ENCODE data around the gene LEMD1. TPM values are rescaled to one million over a fixed set of nuclear protein-coding genes. Genes with fewer than 3 reads are reported as not detected.

The LEMD1 gene
- total RNA-seq, 2 experiments from 2014 or later = not detected

DNA sequence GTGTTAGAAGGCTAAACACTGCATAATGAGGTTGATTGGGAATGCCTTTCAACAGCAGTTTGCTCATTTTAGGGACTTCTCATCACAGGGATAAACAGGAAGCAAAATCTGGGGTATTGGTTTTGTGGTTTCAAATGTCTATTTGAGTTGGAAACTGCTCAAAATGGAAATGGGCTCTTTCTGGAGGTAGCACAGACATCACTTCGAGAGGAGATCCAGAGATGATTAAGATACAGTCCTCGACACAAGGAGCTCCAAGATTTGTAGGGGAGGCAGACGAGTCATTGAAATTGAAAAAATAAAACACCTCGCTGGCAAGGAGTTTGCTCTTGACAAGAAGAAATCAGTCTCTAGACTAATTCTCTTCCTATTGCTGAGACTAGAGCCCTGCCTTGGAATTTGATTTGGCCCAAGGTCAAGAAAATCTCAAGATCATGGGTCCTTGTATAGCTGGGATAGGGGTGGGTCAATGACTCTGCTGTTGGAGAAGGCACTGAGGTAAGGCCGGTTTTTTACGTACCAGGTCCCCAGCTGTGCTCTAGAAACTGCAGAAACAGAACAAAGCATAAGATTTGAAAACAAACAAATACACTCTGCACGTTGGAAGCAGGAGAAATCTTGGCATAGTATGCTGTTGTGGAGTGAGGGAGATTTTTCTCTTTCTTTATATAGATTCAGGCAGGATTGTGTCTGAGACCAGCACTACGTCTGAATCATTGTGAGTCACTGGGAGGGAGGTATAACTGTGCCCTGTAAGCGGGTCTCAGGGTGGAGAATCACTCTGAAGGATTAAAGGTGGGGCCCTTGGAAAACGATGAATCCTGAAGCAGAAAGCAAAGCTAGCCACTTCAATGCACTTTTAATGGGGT lies 47.4 kb downstream of the LEMD1 start:
- no peak for DNase-seq
- CTCF ChIA-PET = no interaction called here
- H3K36me3 ChIP-seq (ENCODE audit: insufficient read depth, low read length) = no peaks in the 10 kb centered on the region

DNA sequence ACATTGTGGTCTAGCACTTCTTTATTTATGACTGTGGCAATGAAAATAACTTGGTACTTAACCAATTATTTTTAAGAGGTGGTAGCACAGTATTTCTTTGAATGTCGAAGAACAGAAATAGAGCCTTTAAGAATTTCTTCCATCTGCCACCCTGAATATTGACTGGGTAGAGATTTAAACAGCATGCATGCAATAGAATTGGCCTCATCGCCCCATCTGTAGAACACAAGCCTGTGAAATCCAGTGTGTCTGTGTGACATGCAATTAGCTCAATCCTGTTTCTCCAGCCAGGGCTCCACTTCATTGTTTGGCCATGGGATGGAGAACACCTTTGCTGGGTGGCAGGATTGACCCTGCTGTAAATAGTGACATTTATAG lies 48.1 kb downstream of the LEMD1 start:
- Mint-ChIP-seq H3K4me3 (no peak overlapping the region), H3K27ac (no peak overlapping the region)

More for the DNA sequence above, 47.4 kb downstream of the LEMD1 start:
- POLR2A ChIA-PET = no interaction called here
- Mint-ChIP-seq H3K4me1 (ENCODE audit: low read depth) (peaks cover 21% of the 10 kb centered on the region), H3K4me3 (no peak overlapping the region), H3K9me3 (no peaks in the 10 kb centered on the region), H3K27me3 (peaks cover 34% of the 10 kb centered on the region), H3K36me3 (ENCODE audit: low read depth) (no peaks in the 10 kb centered on the region), H3K27ac (no peak overlapping the region)
- no peak for ATAC-seq (ENCODE audit: poor library complexity)
- H3K27ac ChIP-seq (ENCODE audit: low read depth in 1 of 2, low read length in 2 of 2) = no peak overlapping the region
- H3K27me3 ChIP-seq (ENCODE audit: control insufficient read depth in 1 of 2, insufficient read depth in 2 of 2, low read length in 2 of 2) = peaks cover 0 to 15% of the 10 kb centered on the region in 2 experiments
- intact Hi-C loops (cut with DNase I, micrococcal nuclease) = no loop called here
- H3K4me1 ChIP-seq (ENCODE audit: insufficient read depth, low read length) = peaks cover 15% of the 10 kb centered on the region
- no peak overlapping the region for H3K4me3 ChIP-seq (ENCODE audit: low read length)
- TF ChIP-seq, protein P1, sequence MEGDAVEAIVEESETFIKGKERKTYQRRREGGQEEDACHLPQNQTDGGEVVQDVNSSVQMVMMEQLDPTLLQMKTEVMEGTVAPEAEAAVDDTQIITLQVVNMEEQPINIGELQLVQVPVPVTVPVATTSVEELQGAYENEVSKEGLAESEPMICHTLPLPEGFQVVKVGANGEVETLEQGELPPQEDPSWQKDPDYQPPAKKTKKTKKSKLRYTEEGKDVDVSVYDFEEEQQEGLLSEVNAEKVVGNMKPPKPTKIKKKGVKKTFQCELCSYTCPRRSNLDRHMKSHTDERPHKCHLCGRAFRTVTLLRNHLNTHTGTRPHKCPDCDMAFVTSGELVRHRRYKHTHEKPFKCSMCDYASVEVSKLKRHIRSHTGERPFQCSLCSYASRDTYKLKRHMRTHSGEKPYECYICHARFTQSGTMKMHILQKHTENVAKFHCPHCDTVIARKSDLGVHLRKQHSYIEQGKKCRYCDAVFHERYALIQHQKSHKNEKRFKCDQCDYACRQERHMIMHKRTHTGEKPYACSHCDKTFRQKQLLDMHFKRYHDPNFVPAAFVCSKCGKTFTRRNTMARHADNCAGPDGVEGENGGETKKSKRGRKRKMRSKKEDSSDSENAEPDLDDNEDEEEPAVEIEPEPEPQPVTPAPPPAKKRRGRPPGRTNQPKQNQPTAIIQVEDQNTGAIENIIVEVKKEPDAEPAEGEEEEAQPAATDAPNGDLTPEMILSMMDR (IDR thresholded peaks at IDR 0.05) = no peak
- H3K9me3 ChIP-seq (ENCODE audit: control insufficient read depth in 1 of 2, insufficient read depth in 1 of 2, low read length in 2 of 2) = no peaks in the 10 kb centered on the region

GRCh38 chr1:205373022-205373797 lies 48.6 kb downstream of the LEMD1 start:
- peaks cover 30% of the 10 kb centered on the region for H3K27me3 Mint-ChIP-seq

More for the DNA sequence above, 48.1 kb downstream of the LEMD1 start:
- ATAC-seq (ENCODE audit: poor library complexity) (no peak), DNase-seq (no peak)
- Mint-ChIP-seq H3K4me1 (ENCODE audit: low read depth) (peaks cover 21% of the 10 kb centered on the region), H3K9me3 (no peaks in the 10 kb centered on the region), H3K36me3 (ENCODE audit: low read depth) (no peaks in the 10 kb centered on the region), H3K27me3 (peaks cover 30% of the 10 kb centered on the region)
- no peak overlapping the region for H3K4me3 ChIP-seq (ENCODE audit: low read length)
- no peaks in the 10 kb centered on the region for H3K9me3 ChIP-seq (ENCODE audit: control insufficient read depth in 1 of 2, insufficient read depth in 1 of 2, low read length in 2 of 2)
- ChIA-PET POLR2A (no interaction called here), CTCF (no interaction called here)
- intact Hi-C loops (cut with DNase I, micrococcal nuclease) = no loop called here
- H3K27ac ChIP-seq (ENCODE audit: low read depth in 1 of 2, low read length in 2 of 2) = no peak overlapping the region
- H3K36me3 ChIP-seq (ENCODE audit: insufficient read depth, low read length) = no peaks in the 10 kb centered on the region
- H3K4me1 ChIP-seq (ENCODE audit: insufficient read depth, low read length) = peaks cover 15% of the 10 kb centered on the region
- TF ChIP-seq, protein P1 (IDR thresholded peaks at IDR 0.05) = no peak
- peaks cover 0 to 11% of the 10 kb centered on the region in 2 experiments for H3K27me3 ChIP-seq (ENCODE audit: control insufficient read depth in 1 of 2, insufficient read depth in 2 of 2, low read length in 2 of 2)

More at GRCh38 chr1:205373022-205373797, 48.6 kb downstream of the LEMD1 start:
- DNase-seq (no peak), ATAC-seq (ENCODE audit: poor library complexity) (no peak)
- H3K4me1 Mint-ChIP-seq (ENCODE audit: low read depth) = peaks cover 21% of the 10 kb centered on the region
- H3K9me3 ChIP-seq (ENCODE audit: control insufficient read depth in 1 of 2, insufficient read depth in 1 of 2, low read length in 2 of 2) = no peaks in the 10 kb centered on the region
- no peaks in the 10 kb centered on the region for H3K9me3 Mint-ChIP-seq
- H3K27me3 ChIP-seq (ENCODE audit: control insufficient read depth in 1 of 2, insufficient read depth in 2 of 2, low read length in 2 of 2) = peaks cover 0 to 11% of the 10 kb centered on the region in 2 experiments
- ChIA-PET POLR2A (no interaction called here), CTCF (interaction anchor here (0.6 kb wide), 2 partner anchors 105 to 696 kb away, joined by 3 to 5 read pairs; no protein-coding TSS in a partner anchor)
- H3K4me1 ChIP-seq (ENCODE audit: insufficient read depth, low read length) = peaks cover 15% of the 10 kb centered on the region
- H3K36me3 ChIP-seq (ENCODE audit: insufficient read depth, low read length) = no peaks in the 10 kb centered on the region
- H3K27ac Mint-ChIP-seq = no peak overlapping the region
- no peak overlapping the region for H3K27ac ChIP-seq (ENCODE audit: low read depth in 1 of 2, low read length in 2 of 2)
- TF ChIP-seq, protein P1 (IDR thresholded peaks at IDR 0.05) = no peak
- H3K4me3 Mint-ChIP-seq = no peak overlapping the region
- H3K4me3 ChIP-seq (ENCODE audit: low read length) = no peak overlapping the region
- intact Hi-C loops (cut with DNase I, micrococcal nuclease) = no loop called here
- H3K36me3 Mint-ChIP-seq (ENCODE audit: low read depth) = no peaks in the 10 kb centered on the region

Data from CD4-positive, alpha-beta T cell (primary cell).